Ovary (tissue), 3 donors: ENCODE measurements around the gene RGMA.

Source experiments
- EP300 ChIP-seq: sonication (generic); formaldehyde crosslinking; IDR thresholded peaks from one replicate; pipeline ENCODE4 v1.6.1; 2017; ENCODE audit warnings: antibody characterized with exemption
- POLR2A ChIP-seq: fragments of 450-650 bp; IDR thresholded peaks from one replicate; pipeline ENCODE4 v1.6.1; 2017; ENCODE audit warnings: antibody characterized with exemption, mild to moderate bottlenecking, moderate library complexity
- TF ChIP-seq, protein P1 (sequence below), 3 donors: fragments of 450-650 bp in 2 of 3; fragments of 200-600 bp in 1 of 3; IDR thresholded peaks; one replicate each; pipeline versions ENCODE4 v1.5.1 to v1.8.0; 2016 to 2022; ENCODE audit warnings: antibody characterized with exemption in 3 of 3, mild to moderate bottlenecking in 1 of 3
- donor health status: DM: no; HTN: no; CAD: no.

- TF ChIP-seq, protein P1, sequence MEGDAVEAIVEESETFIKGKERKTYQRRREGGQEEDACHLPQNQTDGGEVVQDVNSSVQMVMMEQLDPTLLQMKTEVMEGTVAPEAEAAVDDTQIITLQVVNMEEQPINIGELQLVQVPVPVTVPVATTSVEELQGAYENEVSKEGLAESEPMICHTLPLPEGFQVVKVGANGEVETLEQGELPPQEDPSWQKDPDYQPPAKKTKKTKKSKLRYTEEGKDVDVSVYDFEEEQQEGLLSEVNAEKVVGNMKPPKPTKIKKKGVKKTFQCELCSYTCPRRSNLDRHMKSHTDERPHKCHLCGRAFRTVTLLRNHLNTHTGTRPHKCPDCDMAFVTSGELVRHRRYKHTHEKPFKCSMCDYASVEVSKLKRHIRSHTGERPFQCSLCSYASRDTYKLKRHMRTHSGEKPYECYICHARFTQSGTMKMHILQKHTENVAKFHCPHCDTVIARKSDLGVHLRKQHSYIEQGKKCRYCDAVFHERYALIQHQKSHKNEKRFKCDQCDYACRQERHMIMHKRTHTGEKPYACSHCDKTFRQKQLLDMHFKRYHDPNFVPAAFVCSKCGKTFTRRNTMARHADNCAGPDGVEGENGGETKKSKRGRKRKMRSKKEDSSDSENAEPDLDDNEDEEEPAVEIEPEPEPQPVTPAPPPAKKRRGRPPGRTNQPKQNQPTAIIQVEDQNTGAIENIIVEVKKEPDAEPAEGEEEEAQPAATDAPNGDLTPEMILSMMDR (IDR thresholded peaks at IDR 0.05), result no peak
- no peak for TF ChIP-seq EP300
- no peak for TF ChIP-seq POLR2A
Observed at GRCh38 chr15:93044301-93045190, 44.5 kb downstream of the RGMA start.
